Measurements from ENCODE around the gene BCAS3.

The BCAS3 gene

DNA sequence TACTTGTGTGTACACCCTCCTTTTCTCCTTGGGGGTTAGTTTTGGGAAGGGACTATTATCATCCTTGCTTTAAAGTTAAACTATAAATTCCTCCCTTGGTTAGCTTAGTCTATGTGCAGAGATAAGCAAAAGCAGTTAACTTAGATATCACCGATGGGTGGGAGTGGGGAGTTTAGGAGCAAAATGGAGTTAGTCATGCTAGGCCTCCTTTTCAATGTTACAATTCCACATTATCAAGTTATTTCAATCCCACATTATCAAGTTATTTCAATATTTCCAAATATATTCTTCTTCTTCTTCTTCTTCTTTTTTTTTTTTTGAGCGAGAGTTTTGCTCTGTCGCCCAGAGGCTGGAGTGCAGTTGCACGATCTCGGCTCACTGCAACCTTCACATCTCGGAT lies 1.7 kb upstream of the BCAS3 start:
- DNase-seq, result no peak

DNA sequence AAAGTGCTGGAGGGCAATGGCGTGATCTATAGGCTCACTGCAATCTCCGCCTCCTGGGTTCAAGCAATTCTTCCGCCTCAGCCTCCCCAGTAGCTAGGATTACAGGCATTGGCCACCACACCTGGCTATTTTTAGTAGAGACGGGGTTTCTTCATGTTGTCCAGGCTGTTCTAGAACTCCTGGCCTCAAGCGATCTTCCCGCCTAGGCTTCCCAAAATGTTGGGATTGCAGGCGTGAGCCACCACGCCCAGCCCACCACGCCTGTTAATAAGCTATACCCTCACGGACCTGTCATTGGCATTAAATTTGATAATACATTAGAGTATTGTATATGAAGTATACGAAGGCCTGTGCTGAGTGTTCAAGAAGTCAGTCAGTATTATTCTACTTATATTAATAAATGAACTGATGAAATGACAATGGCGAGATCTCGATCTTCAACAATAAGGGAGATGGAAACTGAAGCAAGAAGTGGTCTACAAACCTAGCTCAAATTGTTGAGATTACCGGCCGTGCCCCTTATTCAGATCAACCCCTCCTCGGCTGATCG lies 818 bp upstream of the BCAS3 start:
- DNase-seq, result no peak

DNA sequence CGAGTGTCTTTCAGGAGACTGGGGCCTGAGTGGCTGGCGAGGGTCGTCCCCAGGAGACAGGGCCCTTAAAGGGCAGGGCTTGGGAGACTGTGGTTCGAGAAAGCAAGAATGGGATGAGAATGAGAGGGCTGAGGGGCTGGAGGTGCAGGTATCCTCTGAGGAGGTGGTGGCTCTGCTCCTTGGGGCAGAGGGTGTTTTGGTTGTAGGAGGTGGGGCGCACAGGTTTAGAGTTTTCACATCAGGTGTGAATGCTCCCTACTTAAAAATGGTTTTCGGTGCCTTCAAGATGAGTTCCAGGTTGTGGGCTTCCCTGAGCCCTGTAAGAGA lies 430 bp downstream of the BCAS3 start:
- no peak for DNase-seq

DNA sequence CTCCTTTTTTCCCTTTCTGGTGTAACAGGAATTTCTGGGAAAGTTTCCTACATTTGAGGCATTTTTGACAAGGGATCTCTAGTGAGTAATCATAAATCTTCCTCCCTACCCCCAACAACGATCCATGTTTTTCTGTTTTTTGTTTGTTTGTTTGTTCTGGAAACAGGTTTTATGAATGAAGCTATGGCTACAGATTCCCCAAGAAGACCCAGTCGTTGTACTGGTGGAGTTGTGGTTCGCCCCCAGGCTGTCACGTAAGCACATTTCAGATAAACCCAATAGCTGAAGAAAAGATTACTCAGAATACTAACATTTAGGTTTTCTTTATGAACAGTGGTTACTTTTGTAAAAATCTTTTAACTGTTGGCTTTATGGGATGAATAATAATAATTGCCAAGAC lies 1.6 kb downstream of the BCAS3 start:
- DNase-seq, result no peak

DNA sequence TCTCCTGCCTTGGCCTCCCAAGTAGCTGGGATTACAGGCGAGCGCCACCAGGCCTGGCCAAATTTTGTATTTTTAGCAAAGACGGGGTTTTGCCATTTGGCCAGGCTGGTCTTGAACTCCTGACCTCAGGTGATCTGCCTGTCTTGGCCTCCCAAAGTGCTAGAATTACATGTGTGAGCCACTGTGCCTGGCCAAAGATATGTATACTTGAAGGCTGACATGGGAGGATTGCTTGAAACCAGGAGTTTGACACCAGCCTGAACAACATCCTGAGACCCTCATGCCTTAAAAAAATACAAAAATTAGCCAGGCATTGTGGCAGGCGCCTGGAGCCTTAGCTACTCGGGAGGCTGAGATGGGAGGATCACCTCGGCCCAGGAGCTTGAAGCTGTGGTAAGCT lies 3.1 kb downstream of the BCAS3 start:
- no peak for DNase-seq

DNA sequence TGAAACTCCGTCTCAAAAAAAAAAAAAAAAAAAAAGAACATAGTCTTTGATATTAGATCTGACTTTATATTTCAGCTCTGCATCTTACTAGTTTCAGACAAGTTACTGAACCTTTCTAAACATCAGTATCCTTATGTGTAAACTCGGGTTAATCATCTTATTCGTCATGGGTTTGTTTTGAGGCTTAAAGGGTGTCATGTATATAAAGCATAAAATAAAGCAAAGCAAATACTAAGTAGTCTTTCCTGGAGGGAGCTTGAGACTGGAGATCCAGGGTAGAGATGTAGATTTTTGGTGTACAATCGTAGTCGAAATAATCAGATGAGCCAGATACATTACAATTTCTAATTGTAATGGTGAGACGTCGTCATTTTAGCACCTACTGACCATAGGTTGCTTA lies 7.8 kb downstream of the BCAS3 start:
- no peak for DNase-seq

DNA sequence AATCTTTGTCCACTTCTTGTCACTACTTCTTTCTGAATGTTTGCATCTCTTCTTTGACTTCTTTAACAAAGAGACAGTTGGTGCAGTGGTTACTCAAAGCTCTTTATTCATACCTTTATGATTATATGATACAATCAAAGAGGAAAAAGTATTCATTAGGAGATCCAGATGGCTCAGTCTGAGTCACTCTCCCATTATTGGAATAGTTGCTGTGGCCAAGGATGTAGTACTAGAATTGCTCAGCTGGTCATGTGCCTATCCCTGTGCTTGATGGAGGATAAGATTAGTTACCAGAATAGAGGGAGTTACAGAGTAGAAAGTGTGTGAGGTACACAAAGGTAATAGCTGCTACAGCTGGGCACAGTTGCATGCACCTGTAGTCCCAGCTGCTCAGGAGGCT lies 18.3 kb downstream of the BCAS3 start:
- no peak for DNase-seq

DNA sequence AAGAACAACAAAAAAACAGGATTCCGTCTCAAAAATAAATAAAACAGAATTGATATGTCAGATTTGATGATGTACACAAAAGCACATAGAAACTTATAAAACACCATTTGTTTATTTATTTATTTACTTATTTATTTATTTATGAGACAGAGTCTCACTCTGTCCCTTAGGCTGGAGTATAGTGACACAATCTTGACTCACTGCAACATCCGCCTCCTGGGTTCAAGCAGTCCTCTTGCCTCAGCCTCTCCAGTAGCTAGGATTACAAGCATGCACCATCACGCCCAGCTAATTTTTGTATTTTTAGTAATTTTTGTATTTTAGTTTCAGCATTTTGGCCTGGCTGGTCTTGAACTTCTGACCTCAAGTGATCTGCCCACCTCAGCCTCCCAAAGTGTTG lies 21.4 kb downstream of the BCAS3 start:
- no peak for DNase-seq

DNA sequence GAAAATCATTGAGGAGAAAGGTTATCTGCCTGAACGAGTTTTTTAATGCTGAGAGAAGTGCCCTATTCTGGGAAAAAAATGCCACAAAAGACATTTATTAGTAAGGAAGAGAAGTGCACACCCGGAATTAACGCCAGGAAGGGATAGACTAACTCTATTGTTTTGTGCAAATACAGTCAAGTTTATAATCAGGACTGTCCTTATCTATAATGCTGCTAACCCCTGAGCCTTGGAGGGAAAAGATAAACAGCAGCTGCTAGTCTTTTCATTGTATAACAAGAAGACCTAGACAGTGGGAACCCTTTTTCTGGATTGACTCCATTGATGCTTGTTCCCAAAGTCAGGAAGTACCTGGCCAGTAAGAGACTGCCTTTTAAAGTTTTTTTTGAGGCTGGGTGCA lies 26.5 kb downstream of the BCAS3 start:
- DNase-seq, result no peak

DNA sequence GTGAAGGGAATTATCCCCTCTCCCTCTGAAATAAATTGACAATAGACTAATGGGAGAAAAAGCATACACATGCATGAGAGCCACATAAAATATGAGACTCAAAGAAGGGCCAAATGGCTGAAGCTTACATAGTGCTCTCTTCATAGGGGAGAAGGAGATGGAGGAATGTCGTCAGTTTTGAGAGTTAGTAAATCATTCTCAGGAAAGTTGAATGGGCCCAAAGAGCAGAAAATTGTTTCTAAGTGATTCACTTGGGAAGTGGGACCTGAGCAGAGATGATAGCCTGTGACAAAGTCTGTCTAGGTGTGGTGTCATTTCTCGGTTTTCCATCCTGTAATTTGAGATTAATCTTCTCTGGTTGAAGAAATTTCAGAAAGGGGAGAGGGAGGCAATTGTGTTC lies 35.0 kb downstream of the BCAS3 start:
- no peak for DNase-seq

DNA sequence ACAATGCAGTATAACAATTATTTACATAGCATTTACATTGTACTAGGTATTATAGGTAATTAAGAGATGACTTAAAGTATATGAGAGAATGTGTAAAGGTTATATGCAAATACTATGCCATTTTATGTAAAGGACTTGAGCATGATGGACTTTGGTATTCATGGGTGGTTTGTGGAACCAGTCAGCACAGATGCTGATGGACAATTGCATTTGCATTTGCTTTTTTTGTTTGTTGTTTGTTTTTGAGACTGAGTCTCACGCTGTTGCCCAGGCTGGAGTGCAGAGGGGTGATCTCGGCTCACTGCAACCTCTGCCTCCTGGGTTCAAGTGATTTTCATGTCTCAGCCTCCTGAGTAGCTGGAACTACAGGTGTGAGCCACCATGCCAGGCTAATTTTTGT lies 36.0 kb downstream of the BCAS3 start:
- no peak for DNase-seq

DNA sequence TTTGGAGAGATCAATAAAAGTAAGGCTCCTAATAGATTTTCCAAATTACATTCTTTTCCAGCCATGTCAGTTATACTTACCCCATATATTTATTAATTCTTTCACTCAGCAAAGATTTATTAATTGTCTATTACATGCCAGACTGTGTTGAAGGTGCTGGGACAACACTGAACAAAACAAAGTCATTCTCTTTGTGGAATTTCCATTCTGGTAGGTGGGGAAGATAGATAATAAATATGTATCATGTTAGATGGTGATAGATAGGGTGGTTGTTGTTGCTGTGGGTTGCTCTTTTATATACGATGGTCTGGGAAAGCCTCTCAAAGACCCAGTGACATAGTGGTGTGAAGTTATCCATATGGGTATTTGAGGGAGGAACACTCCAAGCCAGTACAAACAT lies 39.1 kb downstream of the BCAS3 start:
- DNase-seq, result no peak

DNA sequence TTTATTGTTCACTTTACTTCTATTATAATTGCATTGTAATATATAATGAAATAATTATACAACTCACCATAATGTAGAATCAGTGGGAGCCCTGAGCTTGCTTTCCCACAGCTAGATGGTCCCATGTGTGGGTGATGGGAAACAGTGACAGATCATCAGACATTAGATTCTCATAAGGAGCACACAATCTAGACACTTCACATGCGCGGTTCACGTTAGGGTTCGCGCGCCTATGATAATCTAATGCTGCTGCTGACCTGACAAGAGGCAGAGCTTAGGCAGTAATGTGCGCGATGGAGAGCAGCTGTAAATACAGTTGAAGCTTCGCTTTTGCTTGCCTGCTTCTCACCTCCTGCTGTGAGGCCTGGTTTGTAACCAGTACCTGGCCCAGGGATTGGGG lies 40.2 kb downstream of the BCAS3 start:
- DNase-seq, result no peak

DNA sequence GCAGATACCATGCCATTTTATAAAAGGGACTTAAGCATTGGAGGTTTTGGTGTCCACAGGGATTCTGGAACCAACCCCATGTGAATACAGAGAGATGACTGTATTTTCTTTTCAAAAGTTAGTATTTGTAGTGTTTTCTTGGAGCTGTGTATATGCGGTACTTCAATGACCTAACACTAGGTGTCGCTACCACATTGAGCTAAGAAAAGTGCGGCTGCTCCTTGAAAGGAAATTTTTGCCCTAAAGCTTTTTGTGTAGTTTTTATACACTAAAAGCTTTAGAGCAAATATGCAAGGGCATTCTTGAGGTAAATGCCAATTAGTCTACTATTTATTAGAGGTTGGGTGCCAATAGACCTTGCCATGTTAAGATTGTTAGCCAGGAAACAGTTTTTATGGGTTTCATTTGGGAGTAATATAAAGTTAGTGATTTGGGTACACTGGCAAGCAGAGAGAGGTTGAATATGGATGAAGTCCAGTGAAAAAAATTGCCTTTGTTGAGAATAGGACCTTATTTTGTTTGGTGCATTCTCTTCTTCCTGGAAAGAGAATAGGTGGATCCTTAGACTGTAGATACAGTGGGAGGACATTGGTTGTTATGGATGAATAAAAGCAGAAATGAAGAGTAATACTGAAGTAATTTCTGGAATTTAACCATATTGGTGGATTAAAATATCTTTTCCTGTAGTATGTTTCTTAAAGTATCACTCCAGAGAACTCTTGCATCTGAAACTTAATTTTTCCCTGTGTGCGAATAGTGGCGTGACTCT lies 43.3 kb downstream of the BCAS3 start:
- no peak for DNase-seq

DNA sequence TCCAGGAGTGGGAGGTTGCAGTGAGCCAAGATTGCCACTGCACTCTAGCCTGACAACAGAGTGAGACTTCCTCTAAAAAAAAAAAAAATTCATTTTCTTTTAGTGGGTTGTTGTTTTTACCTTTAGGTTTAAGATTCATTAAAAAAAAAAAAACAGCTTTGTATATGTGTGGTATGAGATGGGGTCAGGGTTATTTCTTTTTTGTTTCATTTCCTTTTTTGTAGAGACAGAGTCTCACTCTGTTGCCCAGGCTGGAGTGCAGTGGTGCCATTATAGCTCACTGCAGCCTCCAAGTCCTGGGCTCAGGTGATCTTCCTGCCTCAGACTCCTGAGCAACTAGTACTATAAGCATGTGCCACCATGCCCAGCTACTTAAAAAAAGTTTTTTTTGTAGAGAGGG lies 47.0 kb downstream of the BCAS3 start:
- no peak for DNase-seq

DNA sequence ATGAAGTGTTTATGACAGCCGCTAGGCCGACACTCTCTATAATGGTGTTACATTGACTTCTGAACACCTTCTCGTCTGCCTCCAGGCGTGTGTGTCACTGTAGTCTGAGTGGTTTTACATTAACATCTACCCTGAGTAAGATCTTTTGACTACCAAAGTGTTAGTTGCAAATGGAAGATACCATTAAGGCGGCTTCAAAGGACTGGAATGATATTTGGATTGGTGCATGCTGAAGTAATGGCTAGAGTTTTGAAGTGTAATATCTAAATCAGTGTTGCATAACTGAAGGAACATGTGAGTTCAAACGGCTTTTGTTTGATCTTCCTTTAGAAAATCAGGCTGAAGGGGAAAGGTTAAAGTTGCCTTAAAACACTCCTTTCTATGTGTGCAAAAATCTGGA lies 52.2 kb downstream of the BCAS3 start:
- DNase-seq, result no peak

DNA sequence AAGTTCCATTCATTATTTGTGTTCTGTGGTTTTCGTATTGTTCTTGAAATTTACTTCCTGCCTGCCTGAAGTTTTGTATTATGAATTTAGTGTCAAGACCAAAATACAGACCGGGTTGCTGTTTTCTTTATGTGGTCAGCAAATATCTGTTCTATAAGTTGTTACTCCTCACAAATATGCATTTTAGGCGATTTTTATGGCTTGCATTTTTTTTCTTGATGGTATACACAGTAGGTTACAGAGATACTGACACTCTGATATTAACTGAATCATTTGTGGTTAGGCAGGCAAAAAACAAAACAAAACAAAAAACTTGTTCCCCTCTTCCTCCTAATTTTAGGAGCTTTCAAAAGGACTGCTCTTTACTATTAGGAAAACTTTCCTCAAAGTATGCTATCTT lies 52.6 kb downstream of the BCAS3 start:
- no peak for DNase-seq

DNA sequence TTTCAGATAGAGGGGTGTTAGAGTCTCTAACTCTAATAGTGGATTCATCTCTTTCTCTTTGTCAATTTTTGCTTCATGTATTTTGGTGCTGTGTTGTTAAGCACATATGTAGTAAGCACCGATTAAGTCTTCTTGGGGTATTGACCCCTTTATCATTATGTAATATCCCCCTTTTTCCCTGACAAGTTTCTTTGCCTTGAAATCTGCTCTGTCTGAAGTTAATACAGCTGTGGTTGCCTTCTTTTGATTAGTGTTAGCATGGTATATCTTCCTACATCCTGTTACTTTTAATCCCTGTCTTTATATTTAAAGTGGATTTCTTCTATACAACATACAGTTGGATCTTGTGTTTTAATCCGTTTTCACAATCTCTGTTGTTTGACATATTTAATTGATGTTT lies 60.6 kb downstream of the BCAS3 start:
- DNase-seq, result no peak

DNA sequence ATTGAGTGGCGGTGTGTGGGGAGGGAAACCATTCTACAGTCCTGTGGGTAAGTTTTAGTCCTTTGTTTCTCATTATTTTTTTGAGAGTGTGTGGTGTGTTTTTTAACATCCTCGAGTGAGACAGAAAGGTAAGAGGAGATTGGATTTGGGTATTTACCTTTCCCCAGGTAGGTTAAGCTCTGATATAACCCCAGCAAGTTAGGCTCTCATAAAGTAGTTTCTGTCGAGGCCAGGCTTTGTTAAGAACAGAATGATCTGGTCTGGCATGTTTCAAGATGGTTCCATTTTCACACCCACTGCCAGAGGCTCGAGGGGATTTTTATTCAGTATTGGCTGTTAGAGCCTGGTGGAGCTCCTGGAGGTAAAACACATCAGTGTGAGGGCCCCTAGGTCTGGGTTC lies 62.9 kb downstream of the BCAS3 start:
- DNase-seq, result no peak

DNA sequence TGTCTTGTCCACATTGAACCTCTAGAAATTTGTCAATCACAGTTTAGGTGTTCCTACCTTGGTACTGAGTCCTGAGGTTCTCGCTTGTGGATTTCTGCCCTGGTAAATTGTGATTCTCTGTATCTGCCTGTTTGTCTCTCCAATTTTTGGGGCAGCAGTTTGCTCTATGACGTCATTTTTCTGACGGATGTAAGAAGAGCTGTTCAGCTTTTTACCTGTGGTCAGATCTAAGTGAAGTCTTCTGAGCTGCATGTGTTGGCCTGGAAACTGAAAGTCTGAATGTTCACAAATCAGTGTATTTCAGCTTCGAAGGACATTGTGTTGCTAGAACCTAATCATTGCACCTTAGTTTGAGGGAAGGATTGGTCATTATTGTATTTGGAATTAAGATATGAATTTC lies 63.4 kb downstream of the BCAS3 start:
- DNase-seq, result no peak

DNA sequence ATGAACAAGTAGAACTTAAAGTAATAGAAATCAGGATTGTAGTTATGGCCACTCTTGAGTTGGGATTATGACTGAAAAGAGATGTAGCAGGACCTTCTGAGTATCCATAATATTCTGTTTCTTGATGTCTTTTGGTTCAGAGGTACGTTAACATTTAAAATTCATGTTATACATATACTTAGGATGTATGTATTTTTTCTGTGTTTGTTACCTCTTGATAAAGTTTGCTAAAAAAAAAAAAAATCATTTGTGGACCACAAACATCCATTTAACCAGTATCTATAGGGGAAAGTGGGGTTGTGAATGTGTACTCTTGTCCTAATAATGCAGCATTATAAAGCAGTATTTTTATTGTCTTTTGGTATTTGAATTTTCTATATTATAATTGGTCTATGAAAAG lies 65.6 kb downstream of the BCAS3 start:
- no peak for DNase-seq

DNA sequence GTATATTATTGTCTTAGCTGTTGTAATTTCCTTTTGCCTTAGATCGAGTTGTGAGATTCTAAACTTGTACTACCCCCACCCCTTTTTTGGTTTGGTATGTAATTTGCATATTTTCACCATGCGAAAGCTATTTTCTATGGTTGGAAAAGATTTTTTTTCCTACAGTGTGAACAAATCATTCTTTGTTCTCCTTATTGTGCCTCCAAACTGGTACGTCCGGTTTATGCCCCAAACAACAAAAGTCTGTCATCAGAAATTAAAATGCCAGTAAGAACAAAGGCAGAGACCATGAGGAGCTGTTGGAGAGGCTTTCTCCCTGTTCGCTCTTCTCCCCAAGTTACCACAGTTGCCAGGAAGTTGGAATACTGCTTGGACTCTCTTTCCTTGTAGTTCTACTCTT lies 66.1 kb downstream of the BCAS3 start:
- no peak for DNase-seq

DNA sequence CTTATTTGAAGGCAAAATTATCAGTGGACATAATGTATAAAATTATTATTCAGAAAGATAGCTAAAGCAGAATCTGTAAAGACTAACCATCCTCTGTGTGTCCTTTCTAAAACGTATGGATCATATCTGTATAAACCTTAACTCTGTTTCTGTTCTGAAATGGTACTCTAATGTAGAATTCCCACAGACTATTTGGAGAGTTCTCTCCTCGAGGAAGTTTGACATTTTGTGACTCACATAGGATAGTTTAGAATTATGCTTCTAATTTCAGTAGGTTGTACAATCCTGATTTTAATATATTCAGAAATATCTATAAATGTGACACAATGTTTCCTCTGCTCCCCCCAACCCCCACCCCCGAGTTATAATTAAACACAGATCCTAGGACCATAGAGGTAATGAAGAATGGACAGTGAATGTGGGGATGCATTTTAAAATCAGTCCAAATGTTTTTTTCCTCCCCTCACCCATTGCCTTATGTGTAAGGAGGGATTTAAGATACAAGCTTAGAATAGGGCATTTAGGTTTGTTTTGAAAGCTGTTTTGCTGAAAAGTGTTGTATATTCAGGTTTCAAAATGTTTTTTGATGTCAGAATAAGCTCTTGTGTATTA lies 66.8 kb downstream of the BCAS3 start:
- no peak for DNase-seq

DNA sequence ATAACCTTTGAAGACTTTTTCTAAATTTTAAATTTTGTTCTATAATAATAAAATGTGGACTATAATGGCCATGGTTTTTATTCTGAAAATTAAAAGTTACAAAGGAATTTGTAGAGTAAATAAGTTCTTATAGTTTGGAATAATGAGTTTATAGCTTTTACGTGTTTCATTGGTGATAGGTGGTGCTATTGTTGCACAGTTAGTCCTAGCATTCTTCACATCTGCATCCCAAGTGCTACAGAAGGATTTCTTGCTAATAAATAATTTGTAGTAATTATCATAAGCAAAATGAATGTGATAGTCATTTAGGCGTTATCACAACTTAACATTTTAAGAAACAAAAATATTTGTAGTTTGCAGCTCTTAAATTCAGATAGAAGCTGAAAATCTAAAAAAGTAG lies 67.9 kb downstream of the BCAS3 start:
- no peak for DNase-seq

Data from effector CD8-positive, alpha-beta T cell (primary cell).